ENCODE data around the gene DRG2. TPM values are rescaled to one million over a fixed set of nuclear protein-coding genes. Genes with fewer than 3 reads are reported as not detected.

Gene DRG2
- total and polyA plus RNA-seq, 2 of the 13 experiments (the other 11 are each of a cell fraction or from before 2014, with no cell fraction given): 20.1 to 26.6 TPM

DNA sequence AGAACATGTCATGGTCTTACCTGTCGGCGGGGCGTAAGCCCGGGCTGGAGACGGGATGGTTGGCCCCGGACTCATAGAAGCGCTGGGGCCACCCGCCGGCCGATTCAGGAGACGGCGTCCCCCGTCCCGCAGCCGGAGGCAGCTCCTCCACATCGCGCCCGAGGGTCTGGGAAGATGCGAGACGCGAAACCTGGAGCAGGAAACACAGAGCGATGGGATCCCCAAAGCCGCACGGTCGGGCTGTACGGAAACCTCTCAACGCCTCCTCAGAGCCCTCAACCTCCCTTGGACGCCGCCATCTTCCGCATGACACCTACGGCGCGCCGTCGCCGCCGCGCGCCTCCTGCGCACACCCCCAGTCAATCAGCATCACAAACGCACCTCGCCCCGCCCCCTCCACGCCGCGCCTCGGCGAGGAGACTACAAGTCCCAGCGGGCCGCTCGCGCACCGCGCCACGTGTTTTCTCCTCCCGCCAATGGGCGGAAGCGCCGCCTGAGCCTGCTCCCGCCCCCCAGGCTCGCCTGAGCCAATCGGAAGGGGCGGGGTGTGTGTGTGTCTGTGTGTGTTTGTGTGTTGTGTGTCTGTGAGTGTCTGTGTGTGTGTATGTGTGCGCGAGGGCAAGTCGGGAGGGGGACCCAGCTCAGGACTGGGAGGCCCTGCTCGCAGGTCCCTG is 48.8 kb upstream of the DRG2 start, which contains the start of the genes ATPAF2 and GID4 (continued):
- no peak for TF ChIP-seq GLMP (CRISPR knock-in tag; IDR thresholded peaks at IDR 0.05; ENCODE audit: borderline replicate concordance)
- TF ChIP-seq ZNF350 (CRISPR knock-in tag; IDR thresholded peaks at IDR 0.05; ENCODE audit: borderline replicate concordance, low read depth): peak; percentile 84
- peak; percentile 93 for TF ChIP-seq FOXK1 (CRISPR knock-in tag; IDR thresholded peaks at IDR 0.05; ENCODE audit: borderline replicate concordance, low read depth)
- peak; percentile 56 for TF ChIP-seq MED1 (CRISPR knock-in tag; IDR thresholded peaks at IDR 0.05)
- TF ChIP-seq GABPB1 (CRISPR knock-in tag; IDR thresholded peaks at IDR 0.05): peak; percentile 94
- peak; percentile 86 for TF ChIP-seq KDM5A (IDR thresholded peaks at IDR 0.05; ENCODE audit: borderline replicate concordance, low read length)
- peak; percentile 99 for TF ChIP-seq NFYB (CRISPR knock-in tag; IDR thresholded peaks at IDR 0.05)
- TF ChIP-seq ZNF143 (CRISPR knock-in tag; IDR thresholded peaks at IDR 0.05): peak; percentile 99
- no peak for TF ChIP-seq MYPOP (CRISPR knock-in tag; IDR thresholded peaks at IDR 0.05)
- peak; percentile 79 for TF ChIP-seq PHF20 (CRISPR knock-in tag; IDR thresholded peaks at IDR 0.05)
- peak; percentile 70 for TF ChIP-seq ZFY (CRISPR knock-in tag; IDR thresholded peaks at IDR 0.05)
- TF ChIP-seq ZNF407 (CRISPR knock-in tag; IDR thresholded peaks at IDR 0.05; ENCODE audit: not compliant biosample characterization): no peak
- peak; percentile 71; the same call in 1 of the 2 replicates for TF ChIP-seq ZNF614 (CRISPR knock-in tag; IDR thresholded peaks at IDR 0.05; ENCODE audit: borderline replicate concordance)
- peak; percentile 89 for TF ChIP-seq HNRNPLL (IDR thresholded peaks at IDR 0.05; ENCODE audit: low read depth, low read length, poor library complexity, severe bottlenecking)
- peak; percentile 48; the same call in 1 of the 2 replicates for TF ChIP-seq REL (CRISPR knock-in tag; conservative IDR thresholded peaks at IDR 0.05)
- TF ChIP-seq ZBTB49 (CRISPR knock-in tag; IDR thresholded peaks at IDR 0.05; ENCODE audit: borderline replicate concordance): no peak

All from HepG2 (cell line).